ENCODE results near the gene STARD3. TPM values are rescaled to one million over a fixed set of nuclear protein-coding genes. Genes with fewer than 3 reads are reported as not detected.

The STARD3 gene
- total RNA-seq, 1 donor from 2014 or later = 40.7 TPM

GRCh38 chr17:39655105-39655504 is 18.2 kb downstream of the STARD3 start:
- H3K4me3 ChIP-seq (ENCODE audit: low read depth, low read length) = no peak overlapping the region
- no peak for DNase-seq (ENCODE audit: low read depth)
- TF ChIP-seq CTCF (conservative IDR thresholded peaks at IDR 0.05; ENCODE audit: low read depth, low read length) = no peak

- H3K4me3 ChIP-seq (ENCODE audit: low read depth, low read length) = no peak overlapping the region
- TF ChIP-seq CTCF (conservative IDR thresholded peaks at IDR 0.05; ENCODE audit: low read depth, low read length) = no peak
- DNase-seq (ENCODE audit: low read depth) = no peak
These were observed 21.4 kb downstream of the STARD3 start for GRCh38 chr17:39658346-39658745.

- no peak for TF ChIP-seq CTCF (conservative IDR thresholded peaks at IDR 0.05; ENCODE audit: low read depth, low read length)
- no peak overlapping the region for H3K4me3 ChIP-seq (ENCODE audit: low read depth, low read length)
- no peak for DNase-seq (ENCODE audit: low read depth)
These were observed 21.8 kb downstream of the STARD3 start for GRCh38 chr17:39658760-39659159.

GRCh38 chr17:39659279-39660010 is 22.5 kb downstream of the STARD3 start:
- TF ChIP-seq CTCF (conservative IDR thresholded peaks at IDR 0.05; ENCODE audit: low read depth, low read length) = no peak
- no peak overlapping the region for H3K4me3 ChIP-seq (ENCODE audit: low read depth, low read length)
- no peak for DNase-seq (ENCODE audit: low read depth)

GRCh38 chr17:39660011-39660360 is 23.0 kb downstream of the STARD3 start:
- TF ChIP-seq CTCF (conservative IDR thresholded peaks at IDR 0.05; ENCODE audit: low read depth, low read length) = no peak
- no peak overlapping the region for H3K4me3 ChIP-seq (ENCODE audit: low read depth, low read length)
- no peak for DNase-seq (ENCODE audit: low read depth)

- TF ChIP-seq CTCF (conservative IDR thresholded peaks at IDR 0.05; ENCODE audit: low read depth, low read length) = no peak
- DNase-seq (ENCODE audit: low read depth) = no peak
- H3K4me3 ChIP-seq (ENCODE audit: low read depth, low read length) = no peak overlapping the region
These were observed 23.7 kb downstream of the STARD3 start for GRCh38 chr17:39660397-39661385.

Measured in epithelial cell of proximal tubule (primary cell).